Sigmoid colon (tissue), 4 donors: ENCODE measurements around the gene ELF1.

Source experiments
- CTCF ChIP-seq, 4 experiments: fragments of 450-650 bp in 3 of 4; fragments of 200-600 bp in 1 of 4; IDR thresholded peaks; one replicate each; pipeline ENCODE4 v1.5.1; 2016 to 2019; ENCODE audit warnings: antibody characterized with exemption in 4 of 4, mild to moderate bottlenecking in 3 of 4, moderate library complexity in 2 of 4
- EP300 ChIP-seq, 4 donors: sonication (generic); formaldehyde crosslinking; IDR thresholded peaks; one replicate each; pipeline ENCODE4 v1.6.1; 2017; ENCODE audit warnings: antibody characterized with exemption in 4 of 4
- POLR2A ChIP-seq, 2 donors: fragments of 450-650 bp; IDR thresholded peaks; one replicate each; pipeline ENCODE4 v1.6.1; 2016; ENCODE audit warnings: antibody characterized with exemption in 2 of 2, mild to moderate bottlenecking in 2 of 2, moderate library complexity in 2 of 2
- POLR2AphosphoS5 ChIP-seq, 4 donors: sonication (generic); formaldehyde crosslinking; IDR thresholded peaks; one replicate each; pipeline ENCODE4 v1.6.1; 2017; ENCODE audit warnings: antibody characterized with exemption in 4 of 4

- TF ChIP-seq POLR2A (IDR thresholded peaks at IDR 0.05): no peak
- TF ChIP-seq CTCF (IDR thresholded peaks at IDR 0.05): peak in 1 of 4 experiments; percentile 17
- TF ChIP-seq POLR2AphosphoS5 (IDR thresholded peaks at IDR 0.05): no peak
- no peak for TF ChIP-seq EP300 (IDR thresholded peaks at IDR 0.05)
Measured at GRCh38 chr13:40974460-40975407, 44.4 kb downstream of the ELF1 start.
